GM12878 (cell line): Measurements from ENCODE around the gene ARID3A.

Source experiments
- CTCF ChIP-seq, 3 experiments: IDR thresholded peaks in 2 of 3; conservative IDR thresholded peaks in 1 of 3; 2 replicates each; pipeline ENCODE4 v1.5.1; 2011; ENCODE audit warnings: low read depth in 3 of 3, low read length in 3 of 3, mild to moderate bottlenecking in 3 of 3, control low read depth in 2 of 3, moderate library complexity in 2 of 3, inconsistent platforms in 1 of 3, mixed read lengths in 1 of 3; ENCODE audit not compliant: control insufficient read depth in 2 of 3, insufficient read depth in 1 of 3; ENCODE audit errors: extremely low read depth in 1 of 3
- EP300 ChIP-seq, 2 experiments: fragments of 150-350 bp in 1 of 2; IDR thresholded peaks; 2 replicates each; pipeline ENCODE4 v1.6.1; 2011 to 2012; ENCODE audit warnings: low read depth in 2 of 2, low read length in 2 of 2, borderline replicate concordance in 1 of 2, improper control_type of control experiment in 1 of 2, inconsistent platforms in 1 of 2; ENCODE audit not compliant: control insufficient read depth in 1 of 2
- EZH2 ChIP-seq: IDR thresholded peaks from 2 replicates; pipeline ENCODE4 v1.6.1; 2012; ENCODE audit warnings: low read depth, mild to moderate bottlenecking, control low read depth, inconsistent platforms, low read length, borderline replicate concordance; ENCODE audit not compliant: control insufficient read depth
- FOXK2 ChIP-seq: fragments of 450-650 bp; IDR thresholded peaks from 2 replicates; pipeline ENCODE4 v1.6.1; 2017; ENCODE audit warnings: mild to moderate bottlenecking, moderate library complexity
- GATAD2B ChIP-seq: fragments of 450-650 bp; conservative IDR thresholded peaks from 2 replicates; pipeline ENCODE4 v1.6.1; 2017; ENCODE audit warnings: low read depth, mild to moderate bottlenecking, moderate library complexity
- MAX ChIP-seq: IDR thresholded peaks from 2 replicates; pipeline ENCODE4 v1.6.1; 2012; ENCODE audit warnings: low read depth, low read length, improper control_type of control experiment
- POLR2A ChIP-seq: IDR thresholded peaks from 2 replicates; pipeline ENCODE4 v1.6.1; 2011; ENCODE audit warnings: low read depth, mild to moderate bottlenecking, low read length
- PRDM15 ChIP-seq: fragments of 450-650 bp; formaldehyde crosslinking; IDR thresholded peaks from 2 replicates; pipeline ENCODE4 v1.4.0; 2020; ENCODE audit warnings: mild to moderate bottlenecking, moderate library complexity
- RAD21 ChIP-seq: IDR thresholded peaks from 2 replicates; pipeline ENCODE4 v1.6.1; 2011; ENCODE audit warnings: mild to moderate bottlenecking, low read depth, low read length, moderate library complexity; ENCODE audit not compliant: insufficient read depth
- SMC3 ChIP-seq: IDR thresholded peaks from 2 replicates; pipeline ENCODE4 v1.6.1; 2011; ENCODE audit warnings: low read length, improper control_type of control experiment, borderline replicate concordance
- SRF ChIP-seq, 2 experiments: IDR thresholded peaks; 2 replicates each; pipeline ENCODE4 v1.6.1; 2011; ENCODE audit warnings: low read depth in 2 of 2, low read length in 2 of 2, mild to moderate bottlenecking in 1 of 2, moderate library complexity in 1 of 2
- SUZ12 ChIP-seq: fragments of 200-600 bp; sonication (generic); IDR thresholded peaks from one replicate; pipeline ENCODE4 v1.6.1; 2018; ENCODE audit warnings: antibody characterized with exemption, mild to moderate bottlenecking; ENCODE audit not compliant: unreplicated experiment
- ZNF622 ChIP-seq: fragments of 450-650 bp; IDR thresholded peaks from 2 replicates; pipeline ENCODE4 v1.6.1; 2017; ENCODE audit warnings: mild to moderate bottlenecking, inconsistent platforms

GRCh38 chr19:941292-942132, 15.7 kb downstream of the ARID3A start:
- no peak for TF ChIP-seq MAX
- TF ChIP-seq EZH2 = no peak
- peak; percentile 51; the same call in 1 of the 2 replicates for TF ChIP-seq POLR2A
- no peak for TF ChIP-seq ZNF622
- TF ChIP-seq CTCF (IDR thresholded peaks at IDR 0.05 in 2 of 3, conservative IDR thresholded peaks at IDR 0.05 in 1 of 3; ENCODE audit: control insufficient read depth in 2 of 3, extremely low read depth in 1 of 3, insufficient read depth in 1 of 3, low read depth in 3 of 3, low read length in 3 of 3) = no peak
- TF ChIP-seq SUZ12 = no peak
- no peak for TF ChIP-seq FOXK2
- no peak for TF ChIP-seq PRDM15 (CRISPR knock-in tag)
- TF ChIP-seq RAD21 = no peak
- no peak for TF ChIP-seq SMC3
- no peak for TF ChIP-seq SRF (IDR thresholded peaks at IDR 0.05; ENCODE audit: low read depth in 2 of 2, low read length in 2 of 2)
- no peak for TF ChIP-seq EP300 (IDR thresholded peaks at IDR 0.05; ENCODE audit: borderline replicate concordance in 1 of 2, control insufficient read depth in 1 of 2, low read depth in 2 of 2, low read length in 2 of 2)
- TF ChIP-seq GATAD2B = no peak
